Neural cell (in vitro differentiated cells): ENCODE data around the gene UBE3B. TPM values are rescaled to one million over a fixed set of nuclear protein-coding genes. Genes with fewer than 3 reads are reported as not detected.

Experiments
- H2AFZ ChIP-seq: fragments of 200-600, 300-800 bp; sonication (generic), shearing (Covaris generic); 2 replicates; pipeline ENCODE4 v1.6.0; 2014; ENCODE audit warnings: low read depth, mild to moderate bottlenecking, antibody characterized with exemption, low read length, moderate library complexity
- H3F3A ChIP-seq: fragments of 200-600 bp; shearing (Covaris generic); 2 replicates; pipeline ENCODE4 v1.6.1; 2016; ENCODE audit warnings: mild to moderate bottlenecking, moderate library complexity, mixed read lengths, antibody characterized with exemption, low read length; ENCODE audit not compliant: insufficient read depth, poor library complexity, severe bottlenecking
- H3K27ac ChIP-seq: fragments of 200-600, 300-800 bp; sonication (generic), shearing (Covaris generic); 2 replicates; pipeline ENCODE4 v1.5.1; 2014; ENCODE audit warnings: mild to moderate bottlenecking, low read length, moderate library complexity
- H3K27me3 ChIP-seq: fragments of 300-800, 200-600 bp; sonication (generic), shearing (Covaris generic); 2 replicates; pipeline ENCODE4 v1.6.0; 2014; ENCODE audit warnings: mild to moderate bottlenecking, low read depth, low read length, moderate library complexity; ENCODE audit not compliant: insufficient read depth
- H3K36me3 ChIP-seq: fragments of 300-800, 200-600 bp; sonication (generic), shearing (Covaris generic); 2 replicates; pipeline ENCODE4 v1.5.1; 2014; ENCODE audit warnings: mild to moderate bottlenecking, antibody characterized with exemption, low read length, moderate library complexity; ENCODE audit not compliant: insufficient read depth
- H3K4me2 ChIP-seq: fragments of 300-800, 200-600 bp; sonication (generic), shearing (Covaris generic); 2 replicates; pipeline ENCODE4 v1.6.0; 2014; ENCODE audit warnings: mild to moderate bottlenecking, low read length
- H3K4me3 ChIP-seq: fragments of 300-800, 200-600 bp; sonication (generic), shearing (Covaris generic); 2 replicates; pipeline ENCODE4 v1.5.1; 2014; ENCODE audit warnings: mild to moderate bottlenecking, low read length, moderate library complexity
- H3K79me2 ChIP-seq: fragments of 200-600 bp; shearing (Covaris generic); replicated peaks from 2 replicates; pipeline ENCODE4 v1.6.0; 2014; ENCODE audit warnings: mild to moderate bottlenecking, low read length, moderate library complexity; ENCODE audit not compliant: insufficient read depth
- H3K9ac ChIP-seq: fragments of 300-800, 200-600 bp; sonication (generic), shearing (Covaris generic); 2 replicates; pipeline ENCODE4 v1.6.1; 2016; ENCODE audit warnings: mild to moderate bottlenecking, low read length, mixed read lengths
- H3K9me2 ChIP-seq: fragments of 200-600 bp; shearing (Covaris generic); 2 replicates; pipeline ENCODE4 v1.6.1; 2016; ENCODE audit warnings: mild to moderate bottlenecking, low read length, mixed read lengths; ENCODE audit not compliant: insufficient read depth
- H3K9me3 ChIP-seq: fragments of 200-600, 300-800 bp; sonication (generic), shearing (Covaris generic); 2 replicates; pipeline ENCODE4 v1.6.1; 2016; ENCODE audit warnings: mild to moderate bottlenecking, mixed run types, low read length, moderate library complexity, mixed read lengths
- H4K20me1 ChIP-seq: fragments of 200-600 bp; shearing (Covaris generic); 2 replicates; pipeline ENCODE4 v1.6.1; 2016; ENCODE audit warnings: mild to moderate bottlenecking, mixed run types; ENCODE audit not compliant: insufficient read depth
- EP300 ChIP-seq: fragments of 450-650 bp; conservative IDR thresholded peaks from 2 replicates; pipeline ENCODE4 v1.6.1; 2014; ENCODE audit warnings: antibody characterized with exemption, mild to moderate bottlenecking, moderate library complexity; ENCODE audit not compliant: poor library complexity, severe bottlenecking
- EZH2 ChIP-seq: fragments of 200-600, 300-800 bp; shearing (Covaris generic), sonication (generic); IDR thresholded peaks from 2 replicates; pipeline ENCODE4 v1.6.1; 2014; ENCODE audit warnings: antibody characterized with exemption, low read length, borderline replicate concordance, mild to moderate bottlenecking; ENCODE audit not compliant: insufficient read depth, poor library complexity, severe bottlenecking
- MXI1 ChIP-seq: fragments of 450-650 bp; conservative IDR thresholded peaks from 2 replicates; pipeline ENCODE4 v1.6.1; 2014; ENCODE audit warnings: antibody characterized with exemption, mild to moderate bottlenecking; ENCODE audit not compliant: poor library complexity, severe bottlenecking
- POLR2AphosphoS5 ChIP-seq: IDR thresholded peaks from 2 replicates; pipeline ENCODE4 v1.6.1; 2012
- RAD21 ChIP-seq: fragments of 450-650 bp; conservative IDR thresholded peaks from 2 replicates; pipeline ENCODE4 v1.6.1; 2014; ENCODE audit warnings: antibody characterized with exemption, mild to moderate bottlenecking, moderate library complexity
- SMC3 ChIP-seq: fragments of 450-650 bp; conservative IDR thresholded peaks from 2 replicates; pipeline ENCODE4 v1.6.1; 2014; ENCODE audit warnings: antibody characterized with exemption, mild to moderate bottlenecking, moderate library complexity; ENCODE audit not compliant: poor library complexity
- TAF1 ChIP-seq: IDR thresholded peaks from 2 replicates; pipeline ENCODE4 v1.6.1; 2012; ENCODE audit warnings: low read depth
- polyA plus RNA-seq: library from polyadenylated mRNA; depleted of rRNA; stranded (reverse); fragments of >200 nt; gene quantifications from 2 replicates; pipeline ENCODE4 v1.2.3, GENCODE V29; 2014
- TF ChIP-seq, protein P1 (sequence below): IDR thresholded peaks from 2 replicates; pipeline ENCODE4 v1.6.1; 2012; ENCODE audit warnings: borderline replicate concordance
- TF ChIP-seq, protein P2 (sequence below): fragments of 450-650 bp; IDR thresholded peaks from 2 replicates; pipeline ENCODE4 v1.5.1; 2014; ENCODE audit warnings: antibody characterized with exemption, mild to moderate bottlenecking, moderate library complexity; ENCODE audit not compliant: poor library complexity, severe bottlenecking

The UBE3B gene
- polyA plus RNA-seq, 1 donor from 2014 or later: 21.7 TPM

DNA sequence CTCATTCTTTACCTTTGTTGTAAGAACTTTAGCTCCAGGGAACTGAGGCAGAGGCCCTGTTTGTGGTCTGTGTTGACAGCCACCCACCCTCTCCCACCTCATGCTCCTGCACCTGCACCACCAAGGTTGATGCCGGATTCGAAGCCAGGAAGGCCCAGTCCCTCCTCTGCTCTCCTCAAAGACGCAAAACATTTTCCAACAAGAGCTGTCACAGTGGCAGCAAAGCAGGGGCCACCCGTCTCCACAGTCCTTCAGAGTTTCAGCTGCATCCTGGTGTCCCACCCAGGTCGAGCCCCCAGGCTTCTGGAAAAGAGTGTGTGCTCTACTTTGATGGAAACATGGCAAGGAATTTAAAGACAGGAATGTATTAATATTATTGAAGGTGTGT is 58.4 kb downstream of the UBE3B start:
- no peak overlapping the region for H3K4me2 ChIP-seq
- H3K9me3 ChIP-seq: no peaks in the 10 kb centered on the region
- no peaks in the 10 kb centered on the region for H3F3A ChIP-seq
- no peak overlapping the region for H2AFZ ChIP-seq
- H3K9ac ChIP-seq: no peak overlapping the region
- no peaks in the 10 kb centered on the region for H3K9me2 ChIP-seq
- TF ChIP-seq TAF1: no peak
- no peak for TF ChIP-seq EZH2
- no peak for TF ChIP-seq SMC3
- no peak for TF ChIP-seq RAD21
- TF ChIP-seq, protein P1, sequence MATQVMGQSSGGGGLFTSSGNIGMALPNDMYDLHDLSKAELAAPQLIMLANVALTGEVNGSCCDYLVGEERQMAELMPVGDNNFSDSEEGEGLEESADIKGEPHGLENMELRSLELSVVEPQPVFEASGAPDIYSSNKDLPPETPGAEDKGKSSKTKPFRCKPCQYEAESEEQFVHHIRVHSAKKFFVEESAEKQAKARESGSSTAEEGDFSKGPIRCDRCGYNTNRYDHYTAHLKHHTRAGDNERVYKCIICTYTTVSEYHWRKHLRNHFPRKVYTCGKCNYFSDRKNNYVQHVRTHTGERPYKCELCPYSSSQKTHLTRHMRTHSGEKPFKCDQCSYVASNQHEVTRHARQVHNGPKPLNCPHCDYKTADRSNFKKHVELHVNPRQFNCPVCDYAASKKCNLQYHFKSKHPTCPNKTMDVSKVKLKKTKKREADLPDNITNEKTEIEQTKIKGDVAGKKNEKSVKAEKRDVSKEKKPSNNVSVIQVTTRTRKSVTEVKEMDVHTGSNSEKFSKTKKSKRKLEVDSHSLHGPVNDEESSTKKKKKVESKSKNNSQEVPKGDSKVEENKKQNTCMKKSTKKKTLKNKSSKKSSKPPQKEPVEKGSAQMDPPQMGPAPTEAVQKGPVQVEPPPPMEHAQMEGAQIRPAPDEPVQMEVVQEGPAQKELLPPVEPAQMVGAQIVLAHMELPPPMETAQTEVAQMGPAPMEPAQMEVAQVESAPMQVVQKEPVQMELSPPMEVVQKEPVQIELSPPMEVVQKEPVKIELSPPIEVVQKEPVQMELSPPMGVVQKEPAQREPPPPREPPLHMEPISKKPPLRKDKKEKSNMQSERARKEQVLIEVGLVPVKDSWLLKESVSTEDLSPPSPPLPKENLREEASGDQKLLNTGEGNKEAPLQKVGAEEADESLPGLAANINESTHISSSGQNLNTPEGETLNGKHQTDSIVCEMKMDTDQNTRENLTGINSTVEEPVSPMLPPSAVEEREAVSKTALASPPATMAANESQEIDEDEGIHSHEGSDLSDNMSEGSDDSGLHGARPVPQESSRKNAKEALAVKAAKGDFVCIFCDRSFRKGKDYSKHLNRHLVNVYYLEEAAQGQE: no peak
- TF ChIP-seq EP300: no peak
- TF ChIP-seq MXI1: no peak
- no peak for TF ChIP-seq POLR2AphosphoS5
- TF ChIP-seq, protein P2, sequence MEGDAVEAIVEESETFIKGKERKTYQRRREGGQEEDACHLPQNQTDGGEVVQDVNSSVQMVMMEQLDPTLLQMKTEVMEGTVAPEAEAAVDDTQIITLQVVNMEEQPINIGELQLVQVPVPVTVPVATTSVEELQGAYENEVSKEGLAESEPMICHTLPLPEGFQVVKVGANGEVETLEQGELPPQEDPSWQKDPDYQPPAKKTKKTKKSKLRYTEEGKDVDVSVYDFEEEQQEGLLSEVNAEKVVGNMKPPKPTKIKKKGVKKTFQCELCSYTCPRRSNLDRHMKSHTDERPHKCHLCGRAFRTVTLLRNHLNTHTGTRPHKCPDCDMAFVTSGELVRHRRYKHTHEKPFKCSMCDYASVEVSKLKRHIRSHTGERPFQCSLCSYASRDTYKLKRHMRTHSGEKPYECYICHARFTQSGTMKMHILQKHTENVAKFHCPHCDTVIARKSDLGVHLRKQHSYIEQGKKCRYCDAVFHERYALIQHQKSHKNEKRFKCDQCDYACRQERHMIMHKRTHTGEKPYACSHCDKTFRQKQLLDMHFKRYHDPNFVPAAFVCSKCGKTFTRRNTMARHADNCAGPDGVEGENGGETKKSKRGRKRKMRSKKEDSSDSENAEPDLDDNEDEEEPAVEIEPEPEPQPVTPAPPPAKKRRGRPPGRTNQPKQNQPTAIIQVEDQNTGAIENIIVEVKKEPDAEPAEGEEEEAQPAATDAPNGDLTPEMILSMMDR: no peak
- H3K4me3 ChIP-seq: no peak overlapping the region
- no peak overlapping the region for H3K27ac ChIP-seq
- no peaks in the 10 kb centered on the region for H3K27me3 ChIP-seq
- no peaks in the 10 kb centered on the region for H3K79me2 ChIP-seq
- H4K20me1 ChIP-seq: no peaks in the 10 kb centered on the region
- H3K36me3 ChIP-seq: no peaks in the 10 kb centered on the region

DNA sequence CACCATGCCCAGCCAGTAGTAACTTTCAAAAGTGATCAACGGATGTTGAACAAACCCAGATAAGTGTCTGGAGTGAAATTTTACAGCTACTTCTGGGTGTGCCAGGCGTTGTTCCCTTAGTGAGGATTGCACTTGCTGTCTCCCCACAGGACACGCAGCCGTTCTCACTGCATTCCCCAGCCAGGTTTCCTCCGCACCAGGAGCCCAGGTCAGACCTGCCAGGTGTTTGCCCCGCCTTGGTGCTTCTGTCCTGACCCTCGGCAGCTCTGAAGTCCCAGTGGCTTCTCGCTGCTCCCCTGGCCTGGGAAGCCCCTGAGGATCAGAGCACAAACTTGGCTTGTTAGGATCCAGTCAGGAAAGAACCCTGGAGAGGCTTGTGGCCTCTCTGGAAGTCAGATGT is 59.7 kb downstream of the UBE3B start:
- H3K79me2 ChIP-seq: no peaks in the 10 kb centered on the region
- H4K20me1 ChIP-seq: no peaks in the 10 kb centered on the region
- no peaks in the 10 kb centered on the region for H3K27me3 ChIP-seq
- H3K27ac ChIP-seq: no peak overlapping the region
- H3K36me3 ChIP-seq: no peaks in the 10 kb centered on the region
- no peaks in the 10 kb centered on the region for H3K9me3 ChIP-seq
- TF ChIP-seq MXI1 (no peak), EP300 (no peak)
- H3K9me2 ChIP-seq: no peaks in the 10 kb centered on the region
- H3K9ac ChIP-seq: no peak overlapping the region
- H3F3A ChIP-seq: no peaks in the 10 kb centered on the region
- H2AFZ ChIP-seq: no peak overlapping the region
- H3K4me3 ChIP-seq: no peak overlapping the region
- no peak overlapping the region for H3K4me2 ChIP-seq
